Stomach smooth muscle (tissue), 2 donors: ENCODE data around the gene PCDHB6.
A peak's percentile ranks its signal among the peaks of the same experiment; 100 is the strongest.
"Not testable (repeated sequence)": the region's sequence is repeated elsewhere in the genome, so short reads cannot be mapped to it uniquely, and the experiment has no call there.

Experiments used
- H3K27ac ChIP-seq: one replicate; pipeline ENCODE4 v1.7.0; 2013; ENCODE audit warnings: mild to moderate bottlenecking, low read length, inconsistent platforms
- H3K27me3 ChIP-seq, 2 donors: one replicate each; pipeline ENCODE4 v1.7.0; 2013; ENCODE audit warnings: low read length in 2 of 2; ENCODE audit not compliant: insufficient read depth in 2 of 2, control insufficient read depth in 1 of 2
- H3K36me3 ChIP-seq, 2 donors: one replicate each; pipeline ENCODE4 v1.7.0; 2013; ENCODE audit warnings: low read length in 2 of 2; ENCODE audit not compliant: control insufficient read depth in 2 of 2, insufficient read depth in 2 of 2
- H3K4me1 ChIP-seq: one replicate; pipeline ENCODE4 v1.7.0; 2013; ENCODE audit warnings: low read length; ENCODE audit not compliant: control insufficient read depth, insufficient read depth
- H3K4me3 ChIP-seq, 2 donors: one replicate each; pipeline ENCODE4 v1.7.0; 2013; ENCODE audit warnings: low read length in 2 of 2
- H3K9ac ChIP-seq, 2 donors: one replicate each; pipeline ENCODE4 v1.7.0; 2013; ENCODE audit warnings: low read length in 2 of 2, mild to moderate bottlenecking in 1 of 2
- H3K9me3 ChIP-seq, 2 donors: one replicate each; pipeline ENCODE4 v1.7.0; 2013; ENCODE audit warnings: low read length in 2 of 2; ENCODE audit not compliant: control insufficient read depth in 2 of 2
- donor health status: healthy.
- donor health status: Pancreatic carcinoma.

The PCDHB6 gene

GRCh38 chr5:141157901-141158300 is 8.0 kb downstream of the PCDHB6 start:
- not testable (repeated sequence) for H3K27ac ChIP-seq, H3K27me3 ChIP-seq, H3K36me3 ChIP-seq, H3K9ac ChIP-seq, H3K4me3 ChIP-seq, H3K4me1 ChIP-seq
- peaks cover 23 to 29% of the 10 kb centered on the region in 2 donors for H3K9me3 ChIP-seq

GRCh38 chr5:141172381-141173204 is 22.7 kb downstream of the PCDHB6 start, which contains the start of gene PCDHB7:
Gene PCDHB7 (plus strand): TSS chr5:141172644. CDS start chr5:141172836, 192 bp downstream.
- Histone ChIP-seq H3K9me3 (peaks cover 22 to 28% of the 10 kb centered on the region in 2 donors), H3K4me3 (peak within 1 kb of the TSS; percentile 64 to 67)

GRCh38 chr5:141174291-141175104 is 24.6 kb downstream of the PCDHB6 start:
- Histone ChIP-seq H3K9me3 (peaks cover 31 to 35% of the 10 kb centered on the region in 2 donors), H3K27me3 (peaks cover 6 to 12% of the 10 kb centered on the region in 2 donors)
- H3K9ac ChIP-seq, H3K4me1 ChIP-seq, H3K36me3 ChIP-seq, H3K27ac ChIP-seq, H3K4me3 ChIP-seq: not testable (repeated sequence)

More at GRCh38 chr5:141172381-141173204, 22.7 kb downstream of the PCDHB6 start, which contains the start of gene PCDHB7:
- Histone ChIP-seq H3K27ac (no peak within 1 kb of the TSS), H3K4me1 (no peaks in the 10 kb centered on the region), H3K9ac (peak within 1 kb of the TSS; percentile 22 to 58), H3K36me3 (no peaks in the 10 kb centered on the region), H3K27me3 (peaks cover 4 to 6% of the 10 kb centered on the region in 2 donors)

- H3K4me3 ChIP-seq, result no peak overlapping the region
- H3K27ac ChIP-seq, result no peak overlapping the region
- no peak overlapping the region for H3K9ac ChIP-seq
- no peaks in the 10 kb centered on the region for H3K36me3 ChIP-seq
- H3K27me3 ChIP-seq, result peaks cover 6 to 12% of the 10 kb centered on the region in 2 donors
- peaks cover 31 to 35% of the 10 kb centered on the region in 2 donors for H3K9me3 ChIP-seq
- H3K4me1 ChIP-seq, result no peaks in the 10 kb centered on the region
Measured at GRCh38 chr5:141175933-141176332, 26.1 kb downstream of the PCDHB6 start.

- H3K9ac ChIP-seq, H3K4me3 ChIP-seq, H3K4me1 ChIP-seq, H3K27ac ChIP-seq, H3K36me3 ChIP-seq: not testable (repeated sequence)
- Histone ChIP-seq H3K9me3 (peaks cover 32 to 36% of the 10 kb centered on the region in 2 donors), H3K27me3 (peaks cover 6 to 15% of the 10 kb centered on the region in 2 donors)
Measured at GRCh38 chr5:141177577-141178191, 27.8 kb downstream of the PCDHB6 start, which contains the start of gene PCDHB8. Gene PCDHB8 (plus strand): TSS chr5:141177790. CDS start chr5:141178035, 245 bp downstream.

- peaks cover 6 to 17% of the 10 kb centered on the region in 2 donors for H3K27me3 ChIP-seq
- H3K9me3 ChIP-seq, result peaks cover 30 to 38% of the 10 kb centered on the region in 2 donors
- not testable (repeated sequence) for H3K27ac ChIP-seq, H3K4me3 ChIP-seq, H3K9ac ChIP-seq, H3K4me1 ChIP-seq, H3K36me3 ChIP-seq
Measured at GRCh38 chr5:141179371-141179770, 29.5 kb downstream of the PCDHB6 start.

GRCh38 chr5:141179876-141180275 is 30.0 kb downstream of the PCDHB6 start:
- not testable (repeated sequence) for H3K4me1 ChIP-seq, H3K4me3 ChIP-seq, H3K36me3 ChIP-seq, H3K9ac ChIP-seq, H3K27ac ChIP-seq
- Histone ChIP-seq H3K27me3 (peaks cover 5 to 16% of the 10 kb centered on the region in 2 donors), H3K9me3 (peaks cover 32 to 38% of the 10 kb centered on the region in 2 donors)

GRCh38 chr5:141180313-141180712 is 30.5 kb downstream of the PCDHB6 start:
- H3K4me1 ChIP-seq, result no peaks in the 10 kb centered on the region
- peaks cover 28 to 33% of the 10 kb centered on the region in 2 donors for H3K9me3 ChIP-seq
- peaks cover 3 to 14% of the 10 kb centered on the region in 2 donors for H3K27me3 ChIP-seq
- no peak overlapping the region for H3K4me3 ChIP-seq
- H3K9ac ChIP-seq, result no peak overlapping the region
- peaks cover 0 to 3% of the 10 kb centered on the region in 2 donors for H3K36me3 ChIP-seq
- no peak overlapping the region for H3K27ac ChIP-seq

GRCh38 chr5:141182248-141182647 is 32.4 kb downstream of the PCDHB6 start, which contains the start of gene PCDHB16:
Gene PCDHB16 (plus strand): TSS chr5:141182387. CDS start chr5:141182560, 173 bp downstream.
- Histone ChIP-seq H3K27ac (no peak within 1 kb of the TSS), H3K4me3 (peak within 1 kb of the TSS; percentile 55 to 67)

More at GRCh38 chr5:141182248-141182647, 32.4 kb downstream of the PCDHB6 start, which contains the start of gene PCDHB16:
- Histone ChIP-seq H3K9me3 (peaks cover 28 to 34% of the 10 kb centered on the region in 2 donors), H3K9ac (peak within 1 kb of the TSS in 1 of 2 donors; percentile 64), H3K27me3 (peaks cover 1 to 15% of the 10 kb centered on the region in 2 donors), H3K4me1 (no peaks in the 10 kb centered on the region), H3K36me3 (peaks cover 0 to 3% of the 10 kb centered on the region in 2 donors)
